SK-N-SH (cell line): Measurements from ENCODE around the gene LOXL4. TPM values are rescaled to one million over a fixed set of nuclear protein-coding genes. Genes with fewer than 3 reads are reported as not detected.

Experiments used
- CTCF ChIA-PET: fragments of 300-600, 350-600 bp; formaldehyde crosslinking; extraction: SDS; loops from one replicate; lab custom pipeline; 2021; lab: Yijun Ruan, JAX
- POLR2A ChIA-PET: fragments of 350-600 bp; sonication (Branson Sonifier 250); formaldehyde crosslinking; extraction: SDS; loops from one replicate; lab custom pipeline; 2020; ENCODE audit warnings: antibody characterized with exemption, inconsistent platforms; lab: Yijun Ruan, JAX
- DNase-seq: peaks from one replicate; pipeline ENCODE4 v3.0.0; 2012
- H2AFZ ChIP-seq: fragments of 200-600 bp; sonication (generic); 2 replicates; pipeline ENCODE4 v1.8.1; 2016; ENCODE audit warnings: antibody characterized with exemption, mild to moderate bottlenecking, low read depth
- H3F3A ChIP-seq: fragments of 200-600 bp; sonication (generic); replicated peaks from 2 replicates; pipeline ENCODE3; 2016; ENCODE audit warnings: antibody characterized with exemption, mild to moderate bottlenecking; ENCODE audit not compliant: insufficient read depth
- H3K27ac ChIP-seq, 2 experiments: fragments of 200-500 bp in 1 of 2; fragments of 200-600 bp in 1 of 2; sonication (Bioruptor generic) in 1 of 2; sonication (generic), shearing (Covaris generic) in 1 of 2; 2 replicates each; pipeline versions ENCODE4 v1.5.1 to v1.6.1; 2014 to 2016; ENCODE audit warnings: low read depth in 2 of 2, inconsistent platforms in 1 of 2, low read length in 1 of 2, mild to moderate bottlenecking in 1 of 2, mixed read lengths in 1 of 2
- H3K27me3 ChIP-seq: fragments of 200-600 bp; sonication (generic), shearing (Covaris generic); 2 replicates; pipeline ENCODE4 v1.6.1; 2016; ENCODE audit warnings: mixed run types; ENCODE audit not compliant: insufficient read depth
- H3K36me3 ChIP-seq, 2 experiments: fragments of 200-500 bp in 1 of 2; fragments of 200-600 bp in 1 of 2; sonication (Bioruptor generic) in 1 of 2; sonication (generic) in 1 of 2; replicated peaks in 1 of 2; 2 replicates each; pipeline versions ENCODE3 to v1.5.1; 2014 to 2016; ENCODE audit warnings: low read length in 1 of 2, mild to moderate bottlenecking in 1 of 2; ENCODE audit not compliant: insufficient read depth in 2 of 2, control insufficient read depth in 1 of 2
- H3K4me1 ChIP-seq, 2 experiments: fragments of 200-500 bp in 1 of 2; fragments of 200-600 bp in 1 of 2; sonication (Bioruptor generic) in 1 of 2; sonication (generic), shearing (Covaris generic) in 1 of 2; 2 replicates each; pipeline versions ENCODE4 v1.5.1 to v1.6.1; 2014 to 2016; ENCODE audit warnings: low read depth in 1 of 2, low read length in 1 of 2, mixed run types in 1 of 2; ENCODE audit not compliant: insufficient read depth in 2 of 2, control insufficient read depth in 1 of 2
- H3K4me2 ChIP-seq: fragments of 200-600 bp; sonication (generic), shearing (Covaris generic); 2 replicates; pipeline ENCODE4 v1.6.1; 2017; ENCODE audit warnings: mixed run types
- H3K4me3 ChIP-seq, 2 experiments: fragments of 200-500 bp in 1 of 2; fragments of 200-600 bp in 1 of 2; sonication (Bioruptor generic) in 1 of 2; sonication (generic), shearing (Covaris generic) in 1 of 2; 2 replicates each; pipeline versions ENCODE4 v1.5.1 to v1.8.1; 2014 to 2016; ENCODE audit warnings: low read depth in 2 of 2, inconsistent platforms in 1 of 2, low read length in 1 of 2, mild to moderate bottlenecking in 1 of 2, mixed read lengths in 1 of 2, moderate library complexity in 1 of 2
- H3K79me2 ChIP-seq: fragments of 200-600 bp; sonication (generic); 2 replicates; pipeline ENCODE4 v1.8.1; 2017; ENCODE audit warnings: mild to moderate bottlenecking; ENCODE audit not compliant: insufficient read depth
- H3K9ac ChIP-seq: fragments of 200-600 bp; sonication (generic); 2 replicates; pipeline ENCODE4 v1.6.1; 2017; ENCODE audit warnings: mixed run types
- H3K9me2 ChIP-seq: fragments of 200-600 bp; sonication (generic); 2 replicates; pipeline ENCODE4 v1.6.1; 2017; ENCODE audit warnings: mixed run types
- H3K9me3 ChIP-seq: fragments of 200-600 bp; sonication (generic); 2 replicates; pipeline ENCODE4 v1.6.1; 2017; ENCODE audit warnings: mixed run types, mild to moderate bottlenecking, moderate library complexity
- H4K20me1 ChIP-seq: fragments of 200-600 bp; sonication (generic); 2 replicates; pipeline ENCODE4 v1.6.1; 2017; ENCODE audit warnings: mild to moderate bottlenecking, mixed run types; ENCODE audit not compliant: insufficient read depth
- CHD2 ChIP-seq: fragments of 150-350 bp; IDR thresholded peaks from 2 replicates; pipeline ENCODE4 v1.6.1; 2018; ENCODE audit warnings: low read length; ENCODE audit not compliant: partially characterized antibody
- EP300 ChIP-seq, 2 experiments: IDR thresholded peaks; 2 replicates each; pipeline versions ENCODE4 v1.4.0 to v1.6.1; 2012; ENCODE audit warnings: borderline replicate concordance in 1 of 2, low read depth in 1 of 2, low read length in 1 of 2
- EZH2phosphoT487 ChIP-seq: fragments of 200-600 bp; sonication (generic); IDR thresholded peaks from 2 replicates; pipeline ENCODE4 v1.6.1; 2017; ENCODE audit warnings: low read depth, mixed run types, mild to moderate bottlenecking, antibody characterized with exemption, moderate library complexity, borderline replicate concordance
- FOSL2 ChIP-seq: IDR thresholded peaks from 2 replicates; pipeline ENCODE4 v1.4.0; 2012; ENCODE audit warnings: low read depth, mild to moderate bottlenecking, moderate library complexity, borderline replicate concordance
- GATA2 ChIP-seq: sonication (generic); formaldehyde crosslinking; IDR thresholded peaks from 2 replicates; pipeline ENCODE4 v1.5.0; 2020; ENCODE audit warnings: mild to moderate bottlenecking, missing genetic modification reagents
- MEF2A ChIP-seq: IDR thresholded peaks from 2 replicates; pipeline ENCODE4 v1.4.0; 2012; ENCODE audit warnings: low read depth, borderline replicate concordance
- MXI1 ChIP-seq: IDR thresholded peaks from 2 replicates; pipeline ENCODE4 v1.6.1; 2012; ENCODE audit warnings: mild to moderate bottlenecking, low read depth, low read length, improper control_type of control experiment
- NFIC ChIP-seq: IDR thresholded peaks from 2 replicates; pipeline ENCODE4 v1.4.0; 2012; ENCODE audit warnings: borderline replicate concordance
- NRF1 ChIP-seq: IDR thresholded peaks from 2 replicates; pipeline ENCODE4 v1.6.1; 2012; ENCODE audit warnings: low read depth, mild to moderate bottlenecking, low read length
- RAD21 ChIP-seq: IDR thresholded peaks from 2 replicates; pipeline ENCODE4 v1.6.1; 2012; ENCODE audit warnings: mild to moderate bottlenecking, low read length
- RFX5 ChIP-seq: IDR thresholded peaks from 2 replicates; pipeline ENCODE4 v1.6.1; 2012; ENCODE audit warnings: mild to moderate bottlenecking, improper control_type of control experiment, low read length
- SMC3 ChIP-seq: IDR thresholded peaks from 2 replicates; pipeline ENCODE4 v1.6.1; 2012; ENCODE audit warnings: low read depth, low read length, improper control_type of control experiment
- TCF12 ChIP-seq: IDR thresholded peaks from 2 replicates; pipeline ENCODE4 v1.4.0; 2012
- WGBS: methylation state at CpG from one replicate; pipeline ENCODE4 v1.1.6; 2017; ENCODE audit warnings: low lambda C conversion rate; 5-methylcytosine and 5-hydroxymethylcytosine counted together
- polyA plus RNA-seq, 3 experiments: library from polyadenylated mRNA; depleted of rRNA; stranded (reverse); fragments of >200 nt; gene quantifications; 2 replicates each; pipeline ENCODE4 v1.2.3, GENCODE V29; 2012
- TF ChIP-seq, protein P1 (sequence below): fragments of 150-350 bp; IDR thresholded peaks from 2 replicates; pipeline ENCODE4 v1.6.1; 2016; ENCODE audit warnings: mild to moderate bottlenecking, low read depth, low read length
- TF ChIP-seq, protein P2 (sequence below): IDR thresholded peaks from 2 replicates; pipeline ENCODE4 v1.4.0; 2012; ENCODE audit warnings: low read depth, borderline replicate concordance
- TF ChIP-seq, protein P3 (sequence below): fragments of 200-600 bp; sonication (generic); IDR thresholded peaks from 2 replicates; pipeline ENCODE4 v1.6.1; 2017; ENCODE audit warnings: antibody characterized with exemption, mild to moderate bottlenecking, moderate library complexity
- TF ChIP-seq, protein P4 (sequence below): fragments of 150-350 bp; IDR thresholded peaks from 2 replicates; pipeline ENCODE4 v1.6.1; 2017; ENCODE audit warnings: antibody characterized with exemption, low read length, low read depth, borderline replicate concordance
- TF ChIP-seq, protein P5 (sequence below): IDR thresholded peaks from 2 replicates; pipeline ENCODE4 v1.4.0; 2012; ENCODE audit warnings: low read depth
- TF ChIP-seq, protein P6 (sequence below): IDR thresholded peaks from 2 replicates; pipeline ENCODE4 v1.4.0; 2012; ENCODE audit warnings: low read depth, borderline replicate concordance

LOXL4 gene
- polyA plus RNA-seq, 1 of the 3 experiments (the other 2 are of a cell fraction): 1.7 TPM

DNA sequence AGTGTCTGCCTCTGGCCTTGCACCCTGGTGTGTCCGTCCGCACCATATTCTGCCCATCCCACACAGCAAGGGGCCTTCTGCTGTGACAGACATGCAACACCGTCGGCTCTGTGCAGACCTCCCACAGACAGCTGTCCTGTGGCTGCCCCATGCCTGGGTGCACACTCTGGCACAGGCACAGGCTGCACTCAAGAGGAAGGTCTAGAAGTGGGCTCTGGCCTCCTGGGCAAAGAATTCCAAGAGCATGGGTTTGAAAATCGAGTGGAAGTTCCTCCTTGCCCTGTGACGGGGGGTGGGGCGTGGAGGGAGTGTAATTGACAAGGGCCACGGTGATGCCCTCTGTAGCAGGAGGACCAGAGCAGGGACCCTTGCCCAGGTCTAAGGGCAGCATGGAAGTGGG, 4.3 kb upstream of the LOXL4 start:
- 70% methylated on average over 5 of the region's 8 CpGs for WGBS
- Histone ChIP-seq H2AFZ (no peak overlapping the region), H3K4me1 (peaks cover 11 to 27% of the 10 kb centered on the region in 2 experiments; a peak in 1 of 4 replicates), H3K9me2 (no peaks in the 10 kb centered on the region), H3K9ac (no peak overlapping the region), H3K79me2 (no peaks in the 10 kb centered on the region), H3K4me2 (no peak overlapping the region), H4K20me1 (no peaks in the 10 kb centered on the region), H3K36me3 (no peaks in the 10 kb centered on the region), H3K27me3 (no peaks in the 10 kb centered on the region), H3K9me3 (no peaks in the 10 kb centered on the region), H3K4me3 (no peak overlapping the region), H3K27ac (no peak overlapping the region), H3F3A (no peaks in the 10 kb centered on the region)
- ChIA-PET CTCF (interaction anchor here (1.5 kb wide), 1 partner anchor 37 kb away, joined by 3 read pairs; no protein-coding TSS in a partner anchor), POLR2A (no interaction called here)
- TF ChIP-seq EZH2phosphoT487 (no peak), FOSL2 (no peak), RFX5 (no peak), GATA2 (CRISPR knock-in tag) (no peak), EP300 (IDR thresholded peaks at IDR 0.05; ENCODE audit: borderline replicate concordance in 1 of 2, low read depth in 1 of 2, low read length in 1 of 2) (no peak), CHD2 (no peak), TCF12 (no peak)
- TF ChIP-seq, protein P1, sequence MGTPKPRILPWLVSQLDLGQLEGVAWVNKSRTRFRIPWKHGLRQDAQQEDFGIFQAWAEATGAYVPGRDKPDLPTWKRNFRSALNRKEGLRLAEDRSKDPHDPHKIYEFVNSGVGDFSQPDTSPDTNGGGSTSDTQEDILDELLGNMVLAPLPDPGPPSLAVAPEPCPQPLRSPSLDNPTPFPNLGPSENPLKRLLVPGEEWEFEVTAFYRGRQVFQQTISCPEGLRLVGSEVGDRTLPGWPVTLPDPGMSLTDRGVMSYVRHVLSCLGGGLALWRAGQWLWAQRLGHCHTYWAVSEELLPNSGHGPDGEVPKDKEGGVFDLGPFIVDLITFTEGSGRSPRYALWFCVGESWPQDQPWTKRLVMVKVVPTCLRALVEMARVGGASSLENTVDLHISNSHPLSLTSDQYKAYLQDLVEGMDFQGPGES: no peak
- TF ChIP-seq, protein P2, sequence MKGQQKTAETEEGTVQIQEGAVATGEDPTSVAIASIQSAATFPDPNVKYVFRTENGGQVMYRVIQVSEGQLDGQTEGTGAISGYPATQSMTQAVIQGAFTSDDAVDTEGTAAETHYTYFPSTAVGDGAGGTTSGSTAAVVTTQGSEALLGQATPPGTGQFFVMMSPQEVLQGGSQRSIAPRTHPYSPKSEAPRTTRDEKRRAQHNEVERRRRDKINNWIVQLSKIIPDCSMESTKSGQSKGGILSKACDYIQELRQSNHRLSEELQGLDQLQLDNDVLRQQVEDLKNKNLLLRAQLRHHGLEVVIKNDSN: no peak
- TF ChIP-seq, protein P3, sequence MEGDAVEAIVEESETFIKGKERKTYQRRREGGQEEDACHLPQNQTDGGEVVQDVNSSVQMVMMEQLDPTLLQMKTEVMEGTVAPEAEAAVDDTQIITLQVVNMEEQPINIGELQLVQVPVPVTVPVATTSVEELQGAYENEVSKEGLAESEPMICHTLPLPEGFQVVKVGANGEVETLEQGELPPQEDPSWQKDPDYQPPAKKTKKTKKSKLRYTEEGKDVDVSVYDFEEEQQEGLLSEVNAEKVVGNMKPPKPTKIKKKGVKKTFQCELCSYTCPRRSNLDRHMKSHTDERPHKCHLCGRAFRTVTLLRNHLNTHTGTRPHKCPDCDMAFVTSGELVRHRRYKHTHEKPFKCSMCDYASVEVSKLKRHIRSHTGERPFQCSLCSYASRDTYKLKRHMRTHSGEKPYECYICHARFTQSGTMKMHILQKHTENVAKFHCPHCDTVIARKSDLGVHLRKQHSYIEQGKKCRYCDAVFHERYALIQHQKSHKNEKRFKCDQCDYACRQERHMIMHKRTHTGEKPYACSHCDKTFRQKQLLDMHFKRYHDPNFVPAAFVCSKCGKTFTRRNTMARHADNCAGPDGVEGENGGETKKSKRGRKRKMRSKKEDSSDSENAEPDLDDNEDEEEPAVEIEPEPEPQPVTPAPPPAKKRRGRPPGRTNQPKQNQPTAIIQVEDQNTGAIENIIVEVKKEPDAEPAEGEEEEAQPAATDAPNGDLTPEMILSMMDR: no peak
- no peak for DNase-seq

DNA sequence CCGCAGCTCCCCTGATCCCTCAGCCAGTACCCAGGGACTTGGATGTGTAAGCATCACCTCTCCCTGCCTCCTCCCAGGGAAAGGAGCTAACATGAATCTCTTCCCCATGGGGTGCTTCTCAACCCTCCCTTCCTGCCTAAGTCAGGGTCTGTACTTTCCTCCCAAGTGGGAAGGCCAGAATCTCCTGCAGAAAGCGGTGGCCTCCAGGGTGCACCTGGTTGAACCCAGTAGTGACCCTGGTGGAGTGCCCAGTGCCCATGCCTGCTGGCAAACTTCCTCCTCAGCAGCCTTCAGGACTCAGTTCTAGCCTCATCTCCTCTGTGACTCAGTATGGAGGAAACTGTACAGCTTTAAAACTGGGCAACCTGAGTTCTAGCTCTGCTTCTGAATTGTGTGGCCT, 2.8 kb upstream of the LOXL4 start:
- CTCF ChIA-PET: interaction anchor here (8.2 kb wide), 1 partner anchor 39 kb away, joined by 64 read pairs; no protein-coding TSS in a partner anchor
- TF ChIP-seq EZH2phosphoT487 (no peak), NFIC (no peak), SMC3 (no peak), NRF1 (no peak), MEF2A (no peak), EP300 (IDR thresholded peaks at IDR 0.05; ENCODE audit: borderline replicate concordance in 1 of 2, low read depth in 1 of 2, low read length in 1 of 2) (no peak), RAD21 (no peak), TCF12 (no peak), MXI1 (no peak)
- TF ChIP-seq, protein P4, sequence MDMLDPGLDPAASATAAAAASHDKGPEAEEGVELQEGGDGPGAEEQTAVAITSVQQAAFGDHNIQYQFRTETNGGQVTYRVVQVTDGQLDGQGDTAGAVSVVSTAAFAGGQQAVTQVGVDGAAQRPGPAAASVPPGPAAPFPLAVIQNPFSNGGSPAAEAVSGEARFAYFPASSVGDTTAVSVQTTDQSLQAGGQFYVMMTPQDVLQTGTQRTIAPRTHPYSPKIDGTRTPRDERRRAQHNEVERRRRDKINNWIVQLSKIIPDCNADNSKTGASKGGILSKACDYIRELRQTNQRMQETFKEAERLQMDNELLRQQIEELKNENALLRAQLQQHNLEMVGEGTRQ: no peak
- TF ChIP-seq, protein P1: no peak
- TF ChIP-seq, protein P5, sequence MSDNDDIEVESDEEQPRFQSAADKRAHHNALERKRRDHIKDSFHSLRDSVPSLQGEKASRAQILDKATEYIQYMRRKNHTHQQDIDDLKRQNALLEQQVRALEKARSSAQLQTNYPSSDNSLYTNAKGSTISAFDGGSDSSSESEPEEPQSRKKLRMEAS: no peak
- TF ChIP-seq, protein P6, sequence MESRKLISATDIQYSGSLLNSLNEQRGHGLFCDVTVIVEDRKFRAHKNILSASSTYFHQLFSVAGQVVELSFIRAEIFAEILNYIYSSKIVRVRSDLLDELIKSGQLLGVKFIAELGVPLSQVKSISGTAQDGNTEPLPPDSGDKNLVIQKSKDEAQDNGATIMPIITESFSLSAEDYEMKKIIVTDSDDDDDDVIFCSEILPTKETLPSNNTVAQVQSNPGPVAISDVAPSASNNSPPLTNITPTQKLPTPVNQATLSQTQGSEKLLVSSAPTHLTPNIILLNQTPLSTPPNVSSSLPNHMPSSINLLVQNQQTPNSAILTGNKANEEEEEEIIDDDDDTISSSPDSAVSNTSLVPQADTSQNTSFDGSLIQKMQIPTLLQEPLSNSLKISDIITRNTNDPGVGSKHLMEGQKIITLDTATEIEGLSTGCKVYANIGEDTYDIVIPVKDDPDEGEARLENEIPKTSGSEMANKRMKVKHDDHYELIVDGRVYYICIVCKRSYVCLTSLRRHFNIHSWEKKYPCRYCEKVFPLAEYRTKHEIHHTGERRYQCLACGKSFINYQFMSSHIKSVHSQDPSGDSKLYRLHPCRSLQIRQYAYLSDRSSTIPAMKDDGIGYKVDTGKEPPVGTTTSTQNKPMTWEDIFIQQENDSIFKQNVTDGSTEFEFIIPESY: no peak

More for the DNA sequence above, 2.8 kb upstream of the LOXL4 start:
- Histone ChIP-seq H3K4me1 (peaks cover 11 to 27% of the 10 kb centered on the region in 2 experiments; a peak in 1 of 4 replicates), H3F3A (peaks cover 4% of the 10 kb centered on the region), H3K9me3 (no peaks in the 10 kb centered on the region), H3K4me3 (no peak overlapping the region), H3K36me3 (no peaks in the 10 kb centered on the region), H3K9me2 (no peaks in the 10 kb centered on the region), H3K4me2 (no peak overlapping the region), H3K27me3 (no peaks in the 10 kb centered on the region), H4K20me1 (no peaks in the 10 kb centered on the region), H3K27ac (no peak overlapping the region), H3K79me2 (no peaks in the 10 kb centered on the region), H2AFZ (no peak overlapping the region), H3K9ac (no peak overlapping the region)
- no peak for DNase-seq
- POLR2A ChIA-PET: no interaction called here
- 100% methylated on average over 1 of the region's 2 CpGs for WGBS
